GM21381 (cell line): Measurements from ENCODE around the gene ADAMTS12.

Experiments used
- ATAC-seq: cut with Tn5 transposase; IDR thresholded peaks from one replicate; pipeline ENCODE4 v1.9.1; 2021; ENCODE audit warnings: mild to moderate bottlenecking, moderate library complexity; ENCODE audit not compliant: unreplicated experiment

Gene ADAMTS12

GRCh38 chr5:33621514-33621913, 270.3 kb downstream of the ADAMTS12 start:
- ATAC-seq: no peak

GRCh38 chr5:33614039-33614438, 277.8 kb downstream of the ADAMTS12 start:
- no peak for ATAC-seq

- ATAC-seq: no peak
Observed at GRCh38 chr5:33612386-33612785, 279.4 kb downstream of the ADAMTS12 start.

- no peak for ATAC-seq
Observed at GRCh38 chr5:33611877-33612276, 279.9 kb downstream of the ADAMTS12 start.

- no peak for ATAC-seq
Observed at GRCh38 chr5:33608344-33609041, 283.3 kb downstream of the ADAMTS12 start.

- ATAC-seq: no peak
Observed at GRCh38 chr5:33604503-33604902, 287.3 kb downstream of the ADAMTS12 start.

GRCh38 chr5:33601881-33602280, 289.9 kb downstream of the ADAMTS12 start:
- no peak for ATAC-seq

- ATAC-seq: no peak
Observed at GRCh38 chr5:33595303-33595702, 296.5 kb downstream of the ADAMTS12 start.

GRCh38 chr5:33594006-33594405, 297.8 kb downstream of the ADAMTS12 start:
- no peak for ATAC-seq

- ATAC-seq: no peak
Observed at GRCh38 chr5:33592245-33592644, 299.5 kb downstream of the ADAMTS12 start.

GRCh38 chr5:33588654-33589372, 303.0 kb downstream of the ADAMTS12 start:
- peak; percentile 52 for ATAC-seq

- no peak for ATAC-seq
Observed at GRCh38 chr5:33583332-33583731, 308.5 kb downstream of the ADAMTS12 start.

- no peak for ATAC-seq
Observed at GRCh38 chr5:33582417-33582816, 309.4 kb downstream of the ADAMTS12 start.

- no peak for ATAC-seq
Observed at GRCh38 chr5:33579789-33580188, 312.0 kb downstream of the ADAMTS12 start.

- ATAC-seq: no peak
Observed at GRCh38 chr5:33579152-33579551, 312.6 kb downstream of the ADAMTS12 start.

- no peak for ATAC-seq
Observed at GRCh38 chr5:33576726-33577590, 314.8 kb downstream of the ADAMTS12 start.

GRCh38 chr5:33565324-33565723, 326.5 kb downstream of the ADAMTS12 start:
- ATAC-seq: no peak

GRCh38 chr5:33563983-33564908, 327.5 kb downstream of the ADAMTS12 start:
- no peak for ATAC-seq

GRCh38 chr5:33563530-33563929, 328.3 kb downstream of the ADAMTS12 start:
- ATAC-seq: no peak

- ATAC-seq: no peak
Observed at GRCh38 chr5:33558489-33558888, 333.3 kb downstream of the ADAMTS12 start.
